B cell (primary cell): Measurements from ENCODE around the gene NR5A2. TPM values are rescaled to one million over a fixed set of nuclear protein-coding genes. Genes with fewer than 3 reads are reported as not detected.

Source experiments
- ATAC-seq: fragments of 200-7000 bp; cut with Tn5 transposase; one replicate; pipeline ENCODE4 v1.10.0; 2021; ENCODE audit warnings: low read depth, mild to moderate bottlenecking, moderate number of reproducible peaks, moderate library complexity
- CTCF ChIA-PET: fragments of 350-600 bp; sonication (Branson Sonifier 250); formaldehyde crosslinking; loops from one replicate; lab custom pipeline; 2021; ENCODE audit warnings: antibody characterized with exemption, inconsistent platforms; lab: Charles Lee
- POLR2A ChIA-PET: fragments of 350-600 bp; sonication (Branson Sonifier 250); formaldehyde crosslinking; loops from one replicate; lab custom pipeline; 2021; ENCODE audit warnings: antibody characterized with exemption; lab: Charles Lee
- DNase-seq: peaks from one replicate; pipeline ENCODE4 v3.0.0; 2013
- H2AFZ ChIP-seq: 2 replicates; pipeline ENCODE4 v1.6.1; 2012; ENCODE audit warnings: mild to moderate bottlenecking, low read depth, low read length; ENCODE audit not compliant: insufficient read depth, poor library complexity, severe bottlenecking
- H3K27ac ChIP-seq, 2 donors: 1 replicate in 1 of 2; 2 replicates in 1 of 2; pipeline ENCODE4 v1.5.1; 2012 to 2013; ENCODE audit warnings: low read length in 2 of 2, mild to moderate bottlenecking in 2 of 2, moderate library complexity in 1 of 2
- H3K27me3 ChIP-seq, 4 experiments: fragments of 200-600 bp in 1 of 4; sonication (generic) in 1 of 4; replicated peaks in 1 of 4; 1 replicate in 2 of 4; 2 replicates in 2 of 4; pipeline versions ENCODE4 v1.6.1 to v1.7.0; 2013 to 2016; ENCODE audit warnings: low read length in 3 of 4, mild to moderate bottlenecking in 2 of 4, mixed read lengths in 1 of 4, moderate library complexity in 1 of 4; ENCODE audit not compliant: insufficient read depth in 4 of 4, control insufficient read depth in 3 of 4; ENCODE audit errors: control extremely low read depth in 1 of 4
- H3K36me3 ChIP-seq, 2 experiments: replicated peaks in 1 of 2; 1 replicate in 1 of 2; 2 replicates in 1 of 2; pipeline versions ENCODE4 v1.6.1 to v1.7.1; 2013; ENCODE audit warnings: low read length in 1 of 2; ENCODE audit not compliant: insufficient read depth in 2 of 2, control insufficient read depth in 1 of 2; ENCODE audit errors: control extremely low read depth in 1 of 2, extremely low read depth in 1 of 2
- H3K4me1 ChIP-seq, 2 donors: fragments of 200-600 bp in 1 of 2; sonication (generic) in 1 of 2; 1 replicate in 1 of 2; 2 replicates in 1 of 2; pipeline versions ENCODE4 v1.5.1 to v1.6.1; 2013 to 2017; ENCODE audit warnings: low read length in 2 of 2; ENCODE audit not compliant: control insufficient read depth in 2 of 2, insufficient read depth in 2 of 2
- H3K4me2 ChIP-seq: replicated peaks from 2 replicates; pipeline ENCODE3; 2012; ENCODE audit warnings: mild to moderate bottlenecking, low read depth, low read length; ENCODE audit not compliant: poor library complexity, severe bottlenecking
- H3K4me3 ChIP-seq, 5 experiments: fragments of 200-600 bp in 1 of 5; sonication (generic) in 1 of 5; 1 replicate in 3 of 5; 2 replicates in 2 of 5; pipeline versions ENCODE4 v1.5.1 to v1.7.0; 2011 to 2016; ENCODE audit warnings: low read length in 4 of 5, mild to moderate bottlenecking in 4 of 5, low read depth in 2 of 5, control low read depth in 1 of 5, moderate library complexity in 1 of 5; ENCODE audit not compliant: insufficient read depth in 1 of 5; ENCODE audit errors: control extremely low read depth in 1 of 5, extremely low read depth in 1 of 5
- H3K79me2 ChIP-seq: fragments of 200-600 bp; sonication (generic); one replicate; pipeline ENCODE4 v1.6.0; 2016; ENCODE audit warnings: low read length; ENCODE audit not compliant: control insufficient read depth, insufficient read depth
- H3K9ac ChIP-seq: fragments of 200-600 bp; sonication (generic); 2 replicates; pipeline ENCODE4 v1.6.1; 2017; ENCODE audit warnings: mild to moderate bottlenecking, low read length, moderate library complexity
- H3K9me3 ChIP-seq, 3 donors: one replicate each; pipeline versions ENCODE4 v1.6.1 to v1.7.1; 2013; ENCODE audit warnings: low read length in 2 of 3; ENCODE audit not compliant: control insufficient read depth in 2 of 3, insufficient read depth in 1 of 3; ENCODE audit errors: control extremely low read depth in 1 of 3
- H4K20me1 ChIP-seq: 2 replicates; pipeline ENCODE4 v1.6.0; 2012; ENCODE audit warnings: mild to moderate bottlenecking, low read length; ENCODE audit not compliant: insufficient read depth, control insufficient read depth, poor library complexity, severe bottlenecking
- H3K27ac Mint-ChIP-seq: one replicate; pipeline ENCODE4 v1.8.0; 2021; ENCODE audit warnings: mixed read lengths
- H3K27me3 Mint-ChIP-seq: one replicate; pipeline ENCODE4 v1.8.0; 2021; ENCODE audit warnings: mixed read lengths
- H3K4me1 Mint-ChIP-seq: one replicate; pipeline ENCODE4 v1.8.0; 2021; ENCODE audit warnings: mixed read lengths
- H3K4me3 Mint-ChIP-seq: one replicate; pipeline ENCODE4 v1.8.0; 2021; ENCODE audit warnings: mixed read lengths
- H3K9me3 Mint-ChIP-seq: one replicate; pipeline ENCODE4 v1.8.0; 2022; ENCODE audit warnings: mixed read lengths; ENCODE audit not compliant: insufficient read depth
- CTCF ChIP-seq: fragments of 200-600 bp; IDR thresholded peaks from one replicate; pipeline ENCODE4 v1.8.0; 2022; ENCODE audit warnings: antibody characterized with exemption, mild to moderate bottlenecking
- EZH2 ChIP-seq: IDR thresholded peaks from 2 replicates; pipeline ENCODE4 v1.6.1; 2012; ENCODE audit warnings: borderline replicate concordance, low read depth, mild to moderate bottlenecking, moderate library complexity, low read length; ENCODE audit not compliant: insufficient read depth, poor library complexity, severe bottlenecking
- WGBS: methylation state at CpG from one replicate; pipeline ENCODE4 v1.1.5; 2013; ENCODE audit warnings: missing lambda C conversion rate; ENCODE audit not compliant: insufficient coverage; 5-methylcytosine and 5-hydroxymethylcytosine counted together
- intact Hi-C: fragments of 100-400 bp; cut with micrococcal nuclease; formaldehyde crosslinking; loops from one replicate; pipeline ENCODE4 v1.10.0; 2022
- polyA plus RNA-seq: library from polyadenylated mRNA; depleted of rRNA; stranded (reverse); fragments of >200 nt; gene quantifications from 2 replicates; pipeline ENCODE4 v1.2.3, GENCODE V29; 2012
- total RNA-seq, 2 donors: library from RNA; stranded (reverse); fragments of 120-200 nt in 1 of 2; gene quantifications; 1 replicate in 1 of 2; 2 replicates in 1 of 2; pipeline versions ENCODE4 v1.2.3 to v1.2.4, GENCODE V29; 2013 to 2022

NR5A2 gene
- total and polyA plus RNA-seq, 2 donors (not counting 1 experiment from before 2014, with no cell fraction given), result 0.07 TPM; not detected in 1

- DNase-seq (no peak), ATAC-seq (no peak)
- no CpG with 5 or more reads among the region's 2 CpGs for WGBS
- no peaks in the 10 kb centered on the region for H3K4me1 ChIP-seq
- no peak overlapping the region for H3K4me3 ChIP-seq
- ChIA-PET CTCF (interaction anchor here (0.9 kb wide), 1 partner anchor 435 kb away, joined by 3 read pairs; no protein-coding TSS in a partner anchor), POLR2A (no interaction called here)
- H3K9me3 Mint-ChIP-seq, result no peaks in the 10 kb centered on the region
- H3K27me3 Mint-ChIP-seq, result peaks cover 53% of the 10 kb centered on the region
- no peaks in the 10 kb centered on the region for H3K79me2 ChIP-seq
- H3K27me3 ChIP-seq, result peaks cover 0 to 8% (median 3%) of the 10 kb centered on the region in 4 experiments
- intact Hi-C loops, result no loop called here
- no peak overlapping the region for H3K27ac ChIP-seq
- H3K9me3 ChIP-seq, result no peaks in the 10 kb centered on the region
- no peak overlapping the region for H3K4me3 Mint-ChIP-seq
- TF ChIP-seq CTCF (no peak), EZH2 (no peak)
- H3K9ac ChIP-seq, result no peak overlapping the region
- no peaks in the 10 kb centered on the region for H3K4me1 Mint-ChIP-seq
- no peaks in the 10 kb centered on the region for H4K20me1 ChIP-seq
- H3K36me3 ChIP-seq, result no peaks in the 10 kb centered on the region
- H2AFZ ChIP-seq, result no peak overlapping the region
- H3K4me2 ChIP-seq, result no peak overlapping the region
- no peak overlapping the region for H3K27ac Mint-ChIP-seq
Observed at GRCh38 chr1:200053091-200053490, 25.6 kb downstream of the NR5A2 start.

GRCh38 chr1:200053646-200054045 is 26.1 kb downstream of the NR5A2 start:
- CTCF ChIA-PET, result interaction anchor here (0.9 kb wide), 1 partner anchor 435 kb away, joined by 3 read pairs; no protein-coding TSS in a partner anchor
- H3K9me3 Mint-ChIP-seq, result no peaks in the 10 kb centered on the region
- no peaks in the 10 kb centered on the region for H3K4me1 Mint-ChIP-seq

More at GRCh38 chr1:200053646-200054045, 26.1 kb downstream of the NR5A2 start:
- H3K9ac ChIP-seq, result no peak overlapping the region
- Mint-ChIP-seq H3K4me3 (no peak overlapping the region), H3K27me3 (peaks cover 51% of the 10 kb centered on the region), H3K27ac (no peak overlapping the region)
- no peaks in the 10 kb centered on the region for H4K20me1 ChIP-seq
- no peak overlapping the region for H3K27ac ChIP-seq
- H3K36me3 ChIP-seq, result no peaks in the 10 kb centered on the region
- DNase-seq, result no peak
- H2AFZ ChIP-seq, result no peak overlapping the region
- H3K4me2 ChIP-seq, result no peak overlapping the region
- no peaks in the 10 kb centered on the region for H3K9me3 ChIP-seq
- ATAC-seq, result no peak
- no peaks in the 10 kb centered on the region for H3K79me2 ChIP-seq
- H3K4me1 ChIP-seq, result no peaks in the 10 kb centered on the region
- H3K27me3 ChIP-seq, result peaks cover 0 to 5% (median 3%) of the 10 kb centered on the region in 4 experiments
- POLR2A ChIA-PET, result no interaction called here
- WGBS, result 91% methylated on average over 7 of the region's 8 CpGs
- TF ChIP-seq EZH2, result no peak
- no peak for TF ChIP-seq CTCF
- intact Hi-C loops, result no loop called here
- no peak overlapping the region for H3K4me3 ChIP-seq
